ENCODE data around the gene OVCH2. TPM values are rescaled to one million over a fixed set of nuclear protein-coding genes. Genes with fewer than 3 reads are reported as not detected.

Gene OVCH2
- total RNA-seq, 1 experiment from 2014 or later = not detected

DNA sequence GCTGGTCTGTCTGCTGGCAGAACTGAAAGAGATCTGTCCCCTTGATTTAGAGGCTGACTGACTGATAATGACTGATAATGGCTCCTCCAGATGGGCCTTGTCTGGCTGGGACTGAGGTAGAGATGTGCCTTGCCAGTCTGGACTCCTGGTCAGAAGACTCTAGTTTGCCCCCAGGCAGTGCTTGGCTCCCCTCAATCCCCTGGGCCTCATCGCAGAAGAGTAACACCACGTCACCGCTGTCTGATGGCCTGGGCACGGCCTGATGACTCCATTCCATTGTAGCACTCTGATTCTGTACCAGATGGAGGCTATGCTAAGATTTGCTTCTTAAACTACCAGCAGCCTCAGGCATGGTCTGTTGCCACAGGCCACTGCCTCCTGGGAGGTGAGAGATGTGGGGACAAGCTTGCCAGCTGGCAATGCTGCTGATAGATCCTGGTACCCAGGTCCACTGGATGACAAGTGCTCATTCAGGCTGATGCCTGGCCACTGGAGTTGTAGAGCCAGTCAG, 52.0 kb downstream of the OVCH2 start:
- DNase-seq (ENCODE audit: low read depth) = no peak
- in situ Hi-C loops (cut with HindIII; ENCODE audit: low pct_unique_long_range_greater_than_20kb, low sequenced_read_pairs) = no loop called here

DNA sequence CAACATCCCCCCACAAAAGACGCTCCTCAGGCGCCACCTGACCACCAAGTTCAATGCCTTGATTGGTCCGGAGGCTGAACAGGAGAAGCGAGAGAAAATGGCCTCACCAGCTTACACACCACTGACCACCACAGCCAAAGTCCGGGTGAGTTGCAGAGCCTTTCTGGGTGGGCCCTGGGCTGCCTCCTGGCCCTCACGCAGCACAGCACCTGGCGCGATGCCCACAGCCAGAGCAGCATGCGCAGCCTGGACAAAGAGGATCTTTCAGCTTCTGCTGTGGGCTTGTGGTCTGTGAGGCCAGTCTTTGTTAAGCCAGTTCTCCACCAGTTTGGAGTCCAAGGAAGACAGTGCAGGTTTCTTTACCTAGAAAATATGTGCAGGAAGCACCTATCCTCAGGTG, 54.6 kb downstream of the OVCH2 start:
- DNase-seq (ENCODE audit: low read depth) = no peak
- in situ Hi-C loops (cut with HindIII; ENCODE audit: low pct_unique_long_range_greater_than_20kb, low sequenced_read_pairs) = no loop called here

DNA sequence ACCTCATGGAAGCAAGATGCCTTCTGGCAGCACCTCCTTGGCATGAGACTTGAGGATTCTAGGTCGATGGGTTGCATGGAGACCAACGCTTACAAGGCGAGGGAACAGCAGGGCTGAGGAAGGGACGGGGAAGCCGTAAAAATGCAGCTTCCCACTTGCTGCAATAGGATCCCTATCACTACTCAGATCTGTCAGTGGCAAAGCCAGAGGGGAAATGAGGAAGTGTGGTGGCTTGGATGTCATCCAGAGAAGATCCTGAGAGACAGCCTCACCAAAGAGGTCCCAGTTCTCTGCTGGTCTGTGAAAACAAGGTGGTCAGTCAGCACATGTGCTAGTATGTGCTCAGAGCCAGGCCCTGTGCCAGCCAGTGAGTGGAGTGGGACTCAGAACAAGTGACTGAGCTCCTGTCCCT, 55.1 kb downstream of the OVCH2 start:
- no peak for DNase-seq (ENCODE audit: low read depth)
- in situ Hi-C loops (cut with HindIII; ENCODE audit: low pct_unique_long_range_greater_than_20kb, low sequenced_read_pairs) = no loop called here

- in situ Hi-C loops (cut with HindIII; ENCODE audit: low pct_unique_long_range_greater_than_20kb, low sequenced_read_pairs) = no loop called here
These were observed 58.0 kb downstream of the OVCH2 start for GRCh38 chr11:7648264-7648663.

DNA sequence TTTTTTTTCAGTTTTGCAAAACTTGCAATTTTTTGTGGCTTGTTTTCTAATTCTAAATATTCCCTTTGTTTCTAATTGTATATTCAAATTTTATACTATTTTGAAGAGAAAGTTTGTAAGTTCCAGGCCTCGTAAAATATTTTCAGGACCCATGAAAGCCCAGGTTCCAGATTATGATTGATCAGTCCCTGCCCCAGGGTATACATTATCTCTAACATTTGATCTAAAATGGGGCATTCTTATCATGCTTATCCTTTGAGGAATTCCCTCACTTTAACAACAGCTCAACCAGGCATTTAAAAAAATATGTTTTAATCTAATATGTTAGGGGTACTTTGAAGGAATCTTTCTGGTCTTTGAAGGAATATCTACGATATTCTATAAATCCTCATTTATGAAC, 59.4 kb downstream of the OVCH2 start:
- DNase-seq (ENCODE audit: low read depth) = no peak
- in situ Hi-C loops (cut with HindIII; ENCODE audit: low pct_unique_long_range_greater_than_20kb, low sequenced_read_pairs) = no loop called here

More at GRCh38 chr11:7648264-7648663, 58.0 kb downstream of the OVCH2 start:
- DNase-seq (ENCODE audit: low read depth) = no peak

DNA sequence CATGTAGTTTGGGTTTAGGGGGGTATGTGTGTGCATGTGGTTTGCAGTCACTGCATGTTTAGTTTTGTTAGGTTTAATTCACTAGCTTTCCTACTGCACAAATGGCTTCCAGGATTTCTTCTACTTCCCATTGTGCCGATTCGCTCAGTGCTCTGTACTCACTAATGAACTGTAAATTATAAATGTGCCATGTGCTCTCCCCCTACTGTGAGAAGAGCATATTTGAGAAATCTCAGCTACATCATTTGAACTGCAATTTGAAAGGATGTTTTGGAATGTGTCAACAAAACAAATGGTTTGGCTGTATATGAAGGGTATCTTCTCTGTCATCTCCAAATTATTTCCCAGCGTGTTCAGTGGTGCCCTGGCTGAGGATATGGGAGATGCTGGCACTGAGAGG, 61.1 kb downstream of the OVCH2 start:
- in situ Hi-C loops (cut with HindIII; ENCODE audit: low pct_unique_long_range_greater_than_20kb, low sequenced_read_pairs) = no loop called here
- no peak for DNase-seq (ENCODE audit: low read depth)

DNA sequence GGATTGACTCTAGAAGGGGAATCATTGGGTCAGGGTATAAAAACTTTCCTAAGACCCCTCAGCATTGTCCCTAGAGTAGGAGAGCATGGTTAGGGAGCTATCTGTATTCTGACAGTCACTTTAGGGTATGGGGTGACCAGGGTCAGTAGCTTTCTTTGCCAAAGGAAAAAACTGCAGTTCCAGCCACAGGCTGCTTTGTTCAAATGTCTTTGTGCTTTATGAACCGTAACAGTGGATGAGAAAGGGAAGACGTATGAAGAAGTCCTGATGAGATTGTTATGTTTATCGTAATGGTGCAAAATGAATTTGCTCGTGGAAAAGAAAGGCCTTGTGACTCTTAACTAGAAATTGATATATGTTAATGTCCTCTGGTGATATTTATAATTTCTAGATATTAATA, 63.0 kb downstream of the OVCH2 start:
- no peak for DNase-seq (ENCODE audit: low read depth)
- in situ Hi-C loops (cut with HindIII; ENCODE audit: low pct_unique_long_range_greater_than_20kb, low sequenced_read_pairs) = no loop called here

- DNase-seq (ENCODE audit: low read depth) = no peak
- in situ Hi-C loops (cut with HindIII; ENCODE audit: low pct_unique_long_range_greater_than_20kb, low sequenced_read_pairs) = no loop called here
These were observed 63.5 kb downstream of the OVCH2 start for GRCh38 chr11:7642747-7643146.

DNA sequence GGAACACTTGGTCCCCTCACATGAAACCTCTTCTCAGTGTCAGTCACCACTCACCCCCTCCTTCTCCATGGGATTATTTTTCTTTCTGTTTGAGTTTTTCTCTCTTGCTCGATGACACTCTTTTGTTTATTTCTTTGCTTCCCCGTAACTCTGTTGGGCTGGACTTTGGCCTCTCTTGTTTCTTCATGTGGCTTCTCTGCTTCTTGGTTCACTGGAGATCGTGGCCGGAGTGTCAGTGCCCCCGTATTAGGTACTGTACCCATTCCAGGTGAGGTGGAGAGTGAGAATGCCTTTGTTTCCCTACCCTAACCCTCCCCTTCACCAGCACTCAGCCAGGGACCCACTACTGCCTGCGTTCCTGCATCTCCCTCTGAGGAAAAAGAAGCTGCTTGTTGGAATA, 65.5 kb downstream of the OVCH2 start:
- in situ Hi-C loops (cut with HindIII; ENCODE audit: low pct_unique_long_range_greater_than_20kb, low sequenced_read_pairs) = no loop called here
- peak; percentile 30 for DNase-seq (ENCODE audit: low read depth)

DNA sequence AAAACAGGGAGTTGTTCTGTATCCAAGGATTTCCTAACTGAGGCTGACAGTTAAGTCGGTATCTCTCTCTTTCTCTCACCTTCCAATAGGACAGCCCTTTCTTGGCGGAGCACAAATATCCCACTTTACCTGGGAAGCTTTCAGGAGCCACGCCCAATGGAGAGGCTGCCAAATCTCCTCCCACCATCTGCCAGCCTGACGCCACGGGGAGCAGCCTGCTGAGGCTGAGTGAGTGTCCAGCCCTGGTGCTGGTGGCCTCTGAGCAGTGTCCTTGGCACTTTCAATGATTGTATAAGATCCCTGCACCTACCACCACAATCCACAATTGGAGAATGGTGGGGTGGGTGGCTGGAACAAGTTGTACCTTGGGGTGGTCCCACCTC, 66.6 kb downstream of the OVCH2 start:
- DNase-seq (ENCODE audit: low read depth) = no peak
- in situ Hi-C loops (cut with HindIII; ENCODE audit: low pct_unique_long_range_greater_than_20kb, low sequenced_read_pairs) = no loop called here

Other genes with a start within 250 kb of the OVCH2 start
- not detected in 2 replicates for gene OLFML1, start 221.0 kb downstream of the OVCH2 start, total RNA-seq (2014; rRNA removed; shearing (Covaris generic); ENCODE audit: low replicate concordance)
- gene PPFIBP2, start 192.5 kb downstream of the OVCH2 start, total RNA-seq (2014; rRNA removed; shearing (Covaris generic); ENCODE audit: low replicate concordance) = 6.1 and 10.1 TPM in 2 replicates
- gene CYB5R2, start 33.0 kb downstream of the OVCH2 start, total RNA-seq (2014; rRNA removed; shearing (Covaris generic); ENCODE audit: low replicate concordance) = not detected in 2 replicates
- gene OR5P2, start 90.5 kb upstream of the OVCH2 start, total RNA-seq (2014; rRNA removed; shearing (Covaris generic); ENCODE audit: low replicate concordance) = not detected in 2 replicates
- not detected in 2 replicates for gene OR5P3, start 124.4 kb upstream of the OVCH2 start, total RNA-seq (2014; rRNA removed; shearing (Covaris generic); ENCODE audit: low replicate concordance)
- gene OR10A6, start 224.8 kb upstream of the OVCH2 start, total RNA-seq (2014; rRNA removed; shearing (Covaris generic); ENCODE audit: low replicate concordance) = not detected in 2 replicates
- not detected in 2 replicates for gene OR10A3, start 235.2 kb upstream of the OVCH2 start, total RNA-seq (2014; rRNA removed; shearing (Covaris generic); ENCODE audit: low replicate concordance)

Measured in Caki2 (cell line).